HepG2 (cell line): ENCODE measurements around the gene ITGB1. TPM values are rescaled to one million over a fixed set of nuclear protein-coding genes. Genes with fewer than 3 reads are reported as not detected.

Source experiments
- ATF2 ChIP-seq: sonication (generic); formaldehyde crosslinking; IDR thresholded peaks from 2 replicates; pipeline ENCODE4 v1.4.0; 2020; ENCODE audit warnings: missing genetic modification reagents
- ATM ChIP-seq: fragments of 450-650 bp; IDR thresholded peaks from 2 replicates; pipeline ENCODE4 v1.7.1; 2017; ENCODE audit warnings: mild to moderate bottlenecking, borderline replicate concordance
- CERS6 ChIP-seq: sonication (generic); formaldehyde crosslinking; IDR thresholded peaks from 2 replicates; pipeline ENCODE4 v1.5.0; 2020; ENCODE audit warnings: missing genetic modification reagents
- CREB3 ChIP-seq: sonication (generic); formaldehyde crosslinking; IDR thresholded peaks from 2 replicates; pipeline ENCODE4 v1.5.0; 2020; ENCODE audit warnings: missing genetic modification reagents
- ELF1 ChIP-seq: sonication (generic); formaldehyde crosslinking; IDR thresholded peaks from 2 replicates; pipeline ENCODE4 v1.4.0; 2020; ENCODE audit warnings: missing genetic modification reagents
- HMG20B ChIP-seq: conservative IDR thresholded peaks from 2 replicates; pipeline ENCODE4 v1.6.1; 2016; ENCODE audit warnings: missing genetic modification reagents, missing compliant biosample characterization
- HNF4A ChIP-seq: sonication (generic); formaldehyde crosslinking; IDR thresholded peaks from 2 replicates; pipeline ENCODE4 v1.4.0; 2020; ENCODE audit warnings: missing genetic modification reagents
- HNRNPH1 ChIP-seq: fragments of 200-400 bp; formaldehyde crosslinking; optimal IDR thresholded peaks from 2 replicates; pipeline ENCODE3; 2017; ENCODE audit warnings: mild to moderate bottlenecking, low read depth, low read length
- HOMEZ ChIP-seq: IDR thresholded peaks from 2 replicates; pipeline ENCODE4 v1.6.1; 2016; ENCODE audit warnings: low read depth
- HOXA7 ChIP-seq: sonication (generic); formaldehyde crosslinking; IDR thresholded peaks from 2 replicates; pipeline ENCODE4 v1.8.1; 2022; ENCODE audit warnings: mild to moderate bottlenecking, missing genetic modification reagents, moderate library complexity
- KAT7 ChIP-seq: IDR thresholded peaks from 2 replicates; pipeline ENCODE4 v1.6.1; 2018; ENCODE audit warnings: borderline replicate concordance, missing compliant biosample characterization
- MAFF ChIP-seq: IDR thresholded peaks from 2 replicates; pipeline ENCODE4 v1.6.1; 2011; ENCODE audit warnings: low read depth, low read length, improper control_type of control experiment
- MAFG ChIP-seq: sonication (generic); formaldehyde crosslinking; IDR thresholded peaks from 2 replicates; pipeline ENCODE4 v1.5.1; 2020; ENCODE audit warnings: mild to moderate bottlenecking, missing genetic modification reagents
- MTA3 ChIP-seq: sonication (generic); formaldehyde crosslinking; IDR thresholded peaks from 2 replicates; pipeline ENCODE4 v1.4.0; 2020; ENCODE audit warnings: missing genetic modification reagents
- POGZ ChIP-seq: sonication (generic); formaldehyde crosslinking; IDR thresholded peaks from 2 replicates; pipeline ENCODE4 v1.4.0; 2020; ENCODE audit warnings: mild to moderate bottlenecking, missing genetic modification reagents
- PPARG ChIP-seq: conservative IDR thresholded peaks from 2 replicates; pipeline ENCODE4 v1.6.1; 2016; ENCODE audit warnings: missing biosample characterization, missing genetic modification reagents
- RAD21 ChIP-seq: fragments of 450-650 bp; formaldehyde crosslinking; IDR thresholded peaks from 2 replicates; pipeline ENCODE4 v1.5.0; 2020; ENCODE audit warnings: mild to moderate bottlenecking
- RBFOX2 ChIP-seq: fragments of 200-400 bp; formaldehyde crosslinking; IDR thresholded peaks from 2 replicates; pipeline ENCODE4 v1.6.1; 2017; ENCODE audit warnings: low read depth, mild to moderate bottlenecking, low read length
- RXRB ChIP-seq: IDR thresholded peaks from 2 replicates; pipeline ENCODE4 v1.6.1; 2016; ENCODE audit warnings: borderline replicate concordance, missing genetic modification reagents, missing compliant biosample characterization
- SMAD9 ChIP-seq: sonication (generic); formaldehyde crosslinking; IDR thresholded peaks from 2 replicates; pipeline ENCODE4 v1.5.1; 2020; ENCODE audit warnings: mild to moderate bottlenecking, missing genetic modification reagents
- TCF7 ChIP-seq: sonication (generic); IDR thresholded peaks from 2 replicates; pipeline ENCODE4 v1.6.1; 2016; ENCODE audit warnings: antibody characterized with exemption, low read depth
- TP53 ChIP-seq: sonication (generic); formaldehyde crosslinking; conservative IDR thresholded peaks from 2 replicates; pipeline ENCODE4 v1.4.0; 2020; ENCODE audit warnings: missing genetic modification reagents
- ZGPAT ChIP-seq: IDR thresholded peaks from 2 replicates; pipeline ENCODE4 v1.6.1; 2016; ENCODE audit warnings: mild to moderate bottlenecking
- ZNF256 ChIP-seq: sonication (generic); formaldehyde crosslinking; conservative IDR thresholded peaks from 2 replicates; pipeline ENCODE4 v1.4.0; 2020; ENCODE audit warnings: missing genetic modification reagents
- ZNF329 ChIP-seq: sonication (generic); formaldehyde crosslinking; IDR thresholded peaks from 2 replicates; pipeline ENCODE4 v1.9.0; 2021; ENCODE audit warnings: low read depth, mild to moderate bottlenecking, missing genetic modification reagents
- ZNF44 ChIP-seq: sonication (generic); formaldehyde crosslinking; IDR thresholded peaks from 2 replicates; pipeline ENCODE4 v1.5.1; 2020; ENCODE audit warnings: mild to moderate bottlenecking, missing genetic modification reagents
- ZNF530 ChIP-seq: sonication (generic); formaldehyde crosslinking; IDR thresholded peaks from 2 replicates; pipeline ENCODE4 v1.5.0; 2020; ENCODE audit warnings: low read depth, mild to moderate bottlenecking, missing genetic modification reagents
- ZNF549 ChIP-seq: sonication (generic); formaldehyde crosslinking; IDR thresholded peaks from 2 replicates; pipeline ENCODE4 v1.5.0; 2020; ENCODE audit warnings: missing genetic modification reagents
- ZNF839 ChIP-seq: sonication (generic); formaldehyde crosslinking; IDR thresholded peaks from 2 replicates; pipeline ENCODE4 v1.4.0; 2020; ENCODE audit warnings: missing genetic modification reagents, mild to moderate bottlenecking, borderline replicate concordance
- polyA plus RNA-seq, 8 experiments: library from polyadenylated mRNA; depleted of rRNA in 3 of 8; stranded (reverse) in 7 of 8; unstranded in 1 of 8; fragments of >200 nt; fragmentation: Illumina TruSeq in 4 of 8; extraction: Trizol in 4 of 8; gene quantifications; 2 replicates each; pipeline versions ENCODE4 v1.2.1 to v1.2.3, GENCODE V29; 2011 to 2016; ENCODE audit warnings: low read depth in 4 of 8, missing spikeins in 1 of 8, mixed read lengths in 1 of 8; ENCODE audit not compliant: insufficient read depth in 1 of 8
- total RNA-seq, 5 experiments: library from RNA; depleted of rRNA; stranded (reverse); fragments of >200 nt; fragmentation: Illumina TruSeq; extraction: Trizol; gene quantifications; 2 replicates each; pipeline ENCODE4 v1.2.3, GENCODE V29; 2016; ENCODE audit warnings: low read depth in 1 of 5

The ITGB1 gene
- total and polyA plus RNA-seq, 2 of the 13 experiments (the other 11 are each of a cell fraction or from before 2014, with no cell fraction given): 190 to 204 TPM

- no peak for TF ChIP-seq CREB3 (CRISPR knock-in tag)
- no peak for TF ChIP-seq RAD21 (CRISPR knock-in tag)
- no peak for TF ChIP-seq ATF2 (CRISPR knock-in tag)
- no peak for TF ChIP-seq RBFOX2
- TF ChIP-seq ZGPAT (CRISPR knock-in tag): no peak
- TF ChIP-seq HOMEZ (CRISPR knock-in tag): no peak
- no peak for TF ChIP-seq HNRNPH1
- no peak for TF ChIP-seq TP53 (CRISPR knock-in tag)
- peak; percentile 92 for TF ChIP-seq TCF7
- TF ChIP-seq ZNF256 (CRISPR knock-in tag): no peak
- no peak for TF ChIP-seq ZNF44 (CRISPR knock-in tag)
- no peak for TF ChIP-seq ZNF839 (CRISPR knock-in tag)
- no peak for TF ChIP-seq MAFF
- no peak for TF ChIP-seq MAFG (CRISPR knock-in tag)
- 0 out of 2 replicates have a peak, but pooled peaks have one; percentile 35 for TF ChIP-seq PPARG (CRISPR knock-in tag)
- no peak for TF ChIP-seq SMAD9 (CRISPR knock-in tag)
- TF ChIP-seq MTA3 (CRISPR knock-in tag): no peak
- TF ChIP-seq ZNF549 (CRISPR knock-in tag): no peak
- TF ChIP-seq CERS6: no peak
- TF ChIP-seq HOXA7: no peak
- TF ChIP-seq ZNF329 (CRISPR knock-in tag): no peak
- no peak for TF ChIP-seq KAT7
- no peak for TF ChIP-seq POGZ
- TF ChIP-seq ELF1 (CRISPR knock-in tag): no peak
- no peak for TF ChIP-seq ATM
- TF ChIP-seq HMG20B: peak; percentile 45; the same call in 1 of the 2 replicates
- peak; percentile 46; the same call in 1 of the 2 replicates for TF ChIP-seq HNF4A (CRISPR knock-in tag)
- TF ChIP-seq RXRB (CRISPR knock-in tag): 0 out of 2 replicates have a peak, but pooled peaks have one; percentile 21
- TF ChIP-seq ZNF530 (CRISPR knock-in tag): no peak
Observed at GRCh38 chr10:32948451-32948850, 9.6 kb downstream of the ITGB1 start (continued).
